HCT116 (cell line): Measurements from ENCODE around the gene ZFAND6.

Experiments used
- EZH2 ChIP-seq: fragments of 200-600 bp; sonication (generic); IDR thresholded peaks from 2 replicates; pipeline ENCODE4 v1.6.1; 2017; ENCODE audit warnings: antibody characterized with exemption, mixed run types
- ZNF274 ChIP-seq: fragments of 200-500 bp; sonication (Bioruptor generic); IDR thresholded peaks from 2 replicates; pipeline ENCODE4 v1.6.1; 2014; ENCODE audit warnings: mild to moderate bottlenecking, low read depth, low read length, inconsistent platforms
- TF ChIP-seq, protein P1 (sequence below), 3 experiments: fragments of 200-600 bp in 1 of 3; sonication (generic) in 1 of 3; IDR thresholded peaks in 2 of 3; conservative IDR thresholded peaks in 1 of 3; 2 replicates each; pipeline ENCODE4 v1.5.1; 2012 to 2017; ENCODE audit warnings: low read depth in 2 of 3, low read length in 2 of 3, antibody characterized with exemption in 1 of 3, borderline replicate concordance in 1 of 3, control low read depth in 1 of 3, mild to moderate bottlenecking in 1 of 3, mixed read lengths in 1 of 3, mixed run types in 1 of 3, moderate library complexity in 1 of 3; ENCODE audit not compliant: insufficient read depth in 1 of 3

DNA sequence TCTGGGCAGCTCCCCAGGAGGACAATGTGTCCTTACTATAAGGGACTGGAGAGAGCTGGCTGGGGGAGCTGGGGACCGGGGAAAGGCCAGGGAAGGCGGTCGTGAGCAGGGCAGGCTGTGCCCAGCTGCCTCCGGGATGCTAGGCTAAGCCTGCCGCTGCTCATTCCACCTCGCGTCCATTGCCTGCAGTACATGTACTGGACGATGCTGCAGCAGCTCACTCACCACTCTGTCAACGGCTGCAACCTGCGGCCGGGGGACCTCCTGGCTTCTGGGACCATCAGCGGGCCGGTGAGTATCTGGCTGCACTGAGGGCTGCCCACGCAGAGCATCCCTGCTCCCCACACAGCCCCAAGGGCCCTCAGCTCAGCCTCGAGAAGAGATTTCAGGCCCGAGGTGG, 120.5 kb downstream of the ZFAND6 start:
- TF ChIP-seq ZNF274 (no peak), EZH2 (no peak)
- TF ChIP-seq, protein P1, sequence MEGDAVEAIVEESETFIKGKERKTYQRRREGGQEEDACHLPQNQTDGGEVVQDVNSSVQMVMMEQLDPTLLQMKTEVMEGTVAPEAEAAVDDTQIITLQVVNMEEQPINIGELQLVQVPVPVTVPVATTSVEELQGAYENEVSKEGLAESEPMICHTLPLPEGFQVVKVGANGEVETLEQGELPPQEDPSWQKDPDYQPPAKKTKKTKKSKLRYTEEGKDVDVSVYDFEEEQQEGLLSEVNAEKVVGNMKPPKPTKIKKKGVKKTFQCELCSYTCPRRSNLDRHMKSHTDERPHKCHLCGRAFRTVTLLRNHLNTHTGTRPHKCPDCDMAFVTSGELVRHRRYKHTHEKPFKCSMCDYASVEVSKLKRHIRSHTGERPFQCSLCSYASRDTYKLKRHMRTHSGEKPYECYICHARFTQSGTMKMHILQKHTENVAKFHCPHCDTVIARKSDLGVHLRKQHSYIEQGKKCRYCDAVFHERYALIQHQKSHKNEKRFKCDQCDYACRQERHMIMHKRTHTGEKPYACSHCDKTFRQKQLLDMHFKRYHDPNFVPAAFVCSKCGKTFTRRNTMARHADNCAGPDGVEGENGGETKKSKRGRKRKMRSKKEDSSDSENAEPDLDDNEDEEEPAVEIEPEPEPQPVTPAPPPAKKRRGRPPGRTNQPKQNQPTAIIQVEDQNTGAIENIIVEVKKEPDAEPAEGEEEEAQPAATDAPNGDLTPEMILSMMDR (IDR thresholded peaks at IDR 0.05 in 2 of 3, conservative IDR thresholded peaks at IDR 0.05 in 1 of 3; ENCODE audit: borderline replicate concordance in 1 of 3, insufficient read depth in 1 of 3, low read depth in 2 of 3, low read length in 2 of 3), result no peak
